B cell (primary cell): ENCODE data around the gene ZNF534. TPM values are rescaled to one million over a fixed set of nuclear protein-coding genes. Genes with fewer than 3 reads are reported as not detected.

Experiments used
- ATAC-seq: fragments of 200-7000 bp; cut with Tn5 transposase; one replicate; pipeline ENCODE4 v1.10.0; 2021; ENCODE audit warnings: low read depth, mild to moderate bottlenecking, moderate number of reproducible peaks, moderate library complexity
- CTCF ChIA-PET: fragments of 350-600 bp; sonication (Branson Sonifier 250); formaldehyde crosslinking; loops from one replicate; lab custom pipeline; 2021; ENCODE audit warnings: antibody characterized with exemption, inconsistent platforms; lab: Charles Lee
- POLR2A ChIA-PET: fragments of 350-600 bp; sonication (Branson Sonifier 250); formaldehyde crosslinking; loops from one replicate; lab custom pipeline; 2021; ENCODE audit warnings: antibody characterized with exemption; lab: Charles Lee
- DNase-seq: peaks from one replicate; pipeline ENCODE4 v3.0.0; 2013
- H2AFZ ChIP-seq: 2 replicates; pipeline ENCODE4 v1.6.1; 2012; ENCODE audit warnings: mild to moderate bottlenecking, low read depth, low read length; ENCODE audit not compliant: insufficient read depth, poor library complexity, severe bottlenecking
- H3K27ac ChIP-seq, 2 donors: 1 replicate in 1 of 2; 2 replicates in 1 of 2; pipeline ENCODE4 v1.5.1; 2012 to 2013; ENCODE audit warnings: low read length in 2 of 2, mild to moderate bottlenecking in 2 of 2, moderate library complexity in 1 of 2
- H3K27me3 ChIP-seq, 4 experiments: fragments of 200-600 bp in 1 of 4; sonication (generic) in 1 of 4; replicated peaks in 1 of 4; 1 replicate in 2 of 4; 2 replicates in 2 of 4; pipeline versions ENCODE4 v1.6.1 to v1.7.0; 2013 to 2016; ENCODE audit warnings: low read length in 3 of 4, mild to moderate bottlenecking in 2 of 4, mixed read lengths in 1 of 4, moderate library complexity in 1 of 4; ENCODE audit not compliant: insufficient read depth in 4 of 4, control insufficient read depth in 3 of 4; ENCODE audit errors: control extremely low read depth in 1 of 4
- H3K36me3 ChIP-seq, 2 experiments: replicated peaks in 1 of 2; 1 replicate in 1 of 2; 2 replicates in 1 of 2; pipeline versions ENCODE4 v1.6.1 to v1.7.1; 2013; ENCODE audit warnings: low read length in 1 of 2; ENCODE audit not compliant: insufficient read depth in 2 of 2, control insufficient read depth in 1 of 2; ENCODE audit errors: control extremely low read depth in 1 of 2, extremely low read depth in 1 of 2
- H3K4me1 ChIP-seq, 2 donors: fragments of 200-600 bp in 1 of 2; sonication (generic) in 1 of 2; 1 replicate in 1 of 2; 2 replicates in 1 of 2; pipeline versions ENCODE4 v1.5.1 to v1.6.1; 2013 to 2017; ENCODE audit warnings: low read length in 2 of 2; ENCODE audit not compliant: control insufficient read depth in 2 of 2, insufficient read depth in 2 of 2
- H3K4me2 ChIP-seq: replicated peaks from 2 replicates; pipeline ENCODE3; 2012; ENCODE audit warnings: mild to moderate bottlenecking, low read depth, low read length; ENCODE audit not compliant: poor library complexity, severe bottlenecking
- H3K4me3 ChIP-seq, 5 experiments: fragments of 200-600 bp in 1 of 5; sonication (generic) in 1 of 5; 1 replicate in 3 of 5; 2 replicates in 2 of 5; pipeline versions ENCODE4 v1.5.1 to v1.7.0; 2011 to 2016; ENCODE audit warnings: low read length in 4 of 5, mild to moderate bottlenecking in 4 of 5, low read depth in 2 of 5, control low read depth in 1 of 5, moderate library complexity in 1 of 5; ENCODE audit not compliant: insufficient read depth in 1 of 5; ENCODE audit errors: control extremely low read depth in 1 of 5, extremely low read depth in 1 of 5
- H3K79me2 ChIP-seq: fragments of 200-600 bp; sonication (generic); one replicate; pipeline ENCODE4 v1.6.0; 2016; ENCODE audit warnings: low read length; ENCODE audit not compliant: control insufficient read depth, insufficient read depth
- H3K9ac ChIP-seq: fragments of 200-600 bp; sonication (generic); 2 replicates; pipeline ENCODE4 v1.6.1; 2017; ENCODE audit warnings: mild to moderate bottlenecking, low read length, moderate library complexity
- H3K9me3 ChIP-seq, 3 donors: one replicate each; pipeline versions ENCODE4 v1.6.1 to v1.7.1; 2013; ENCODE audit warnings: low read length in 2 of 3; ENCODE audit not compliant: control insufficient read depth in 2 of 3, insufficient read depth in 1 of 3; ENCODE audit errors: control extremely low read depth in 1 of 3
- H4K20me1 ChIP-seq: 2 replicates; pipeline ENCODE4 v1.6.0; 2012; ENCODE audit warnings: mild to moderate bottlenecking, low read length; ENCODE audit not compliant: insufficient read depth, control insufficient read depth, poor library complexity, severe bottlenecking
- H3K27ac Mint-ChIP-seq: one replicate; pipeline ENCODE4 v1.8.0; 2021; ENCODE audit warnings: mixed read lengths
- H3K27me3 Mint-ChIP-seq: one replicate; pipeline ENCODE4 v1.8.0; 2021; ENCODE audit warnings: mixed read lengths
- H3K4me1 Mint-ChIP-seq: one replicate; pipeline ENCODE4 v1.8.0; 2021; ENCODE audit warnings: mixed read lengths
- H3K4me3 Mint-ChIP-seq: one replicate; pipeline ENCODE4 v1.8.0; 2021; ENCODE audit warnings: mixed read lengths
- H3K9me3 Mint-ChIP-seq: one replicate; pipeline ENCODE4 v1.8.0; 2022; ENCODE audit warnings: mixed read lengths; ENCODE audit not compliant: insufficient read depth
- EZH2 ChIP-seq: IDR thresholded peaks from 2 replicates; pipeline ENCODE4 v1.6.1; 2012; ENCODE audit warnings: borderline replicate concordance, low read depth, mild to moderate bottlenecking, moderate library complexity, low read length; ENCODE audit not compliant: insufficient read depth, poor library complexity, severe bottlenecking
- WGBS: methylation state at CpG from one replicate; pipeline ENCODE4 v1.1.5; 2013; ENCODE audit warnings: missing lambda C conversion rate; ENCODE audit not compliant: insufficient coverage; 5-methylcytosine and 5-hydroxymethylcytosine counted together
- intact Hi-C: fragments of 100-400 bp; cut with micrococcal nuclease; formaldehyde crosslinking; loops from one replicate; pipeline ENCODE4 v1.10.0; 2022
- polyA plus RNA-seq: library from polyadenylated mRNA; depleted of rRNA; stranded (reverse); fragments of >200 nt; gene quantifications from 2 replicates; pipeline ENCODE4 v1.2.3, GENCODE V29; 2012
- total RNA-seq, 2 donors: library from RNA; stranded (reverse); fragments of 120-200 nt in 1 of 2; gene quantifications; 1 replicate in 1 of 2; 2 replicates in 1 of 2; pipeline versions ENCODE4 v1.2.3 to v1.2.4, GENCODE V29; 2013 to 2022
- TF ChIP-seq, protein P1 (sequence below): fragments of 200-600 bp; IDR thresholded peaks from one replicate; pipeline ENCODE4 v1.8.0; 2022; ENCODE audit warnings: antibody characterized with exemption, mild to moderate bottlenecking

ZNF534 gene
- total and polyA plus RNA-seq, 2 donors (not counting 1 experiment from before 2014, with no cell fraction given) = 0.04 TPM; not detected in 1

DNA sequence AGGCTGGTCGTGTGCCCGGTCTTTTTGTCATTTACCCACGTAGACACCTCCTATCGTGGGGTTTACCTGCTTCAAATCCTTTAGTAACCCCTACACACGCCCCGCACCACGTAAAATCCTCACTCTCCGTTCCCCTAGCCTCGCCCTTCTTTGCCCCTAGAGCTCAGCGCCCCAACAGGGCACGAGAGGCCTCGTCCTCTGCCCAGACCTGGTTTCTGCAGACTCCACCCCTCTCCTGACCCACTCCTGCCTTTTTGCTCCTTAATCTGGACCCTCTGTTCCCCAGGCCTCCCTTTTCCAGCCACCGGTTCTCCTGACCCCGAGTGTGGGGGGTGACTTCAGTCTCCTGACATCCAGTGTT, 30.9 kb upstream of the ZNF534 start:
- CTCF ChIA-PET = interaction anchor here (0.6 to 1.2 kb wide), 2 partner anchors 29 to 996 kb away, joined by 3 to 4 read pairs; partner anchors contain the start of gene ZNF880
- Mint-ChIP-seq H3K27me3 (no peaks in the 10 kb centered on the region), H3K4me1 (peaks cover 20% of the 10 kb centered on the region), H3K27ac (peak overlapping the region; percentile 94), H3K4me3 (peak overlapping the region; percentile 90), H3K9me3 (peaks cover 14% of the 10 kb centered on the region)
- TF ChIP-seq, protein P1, sequence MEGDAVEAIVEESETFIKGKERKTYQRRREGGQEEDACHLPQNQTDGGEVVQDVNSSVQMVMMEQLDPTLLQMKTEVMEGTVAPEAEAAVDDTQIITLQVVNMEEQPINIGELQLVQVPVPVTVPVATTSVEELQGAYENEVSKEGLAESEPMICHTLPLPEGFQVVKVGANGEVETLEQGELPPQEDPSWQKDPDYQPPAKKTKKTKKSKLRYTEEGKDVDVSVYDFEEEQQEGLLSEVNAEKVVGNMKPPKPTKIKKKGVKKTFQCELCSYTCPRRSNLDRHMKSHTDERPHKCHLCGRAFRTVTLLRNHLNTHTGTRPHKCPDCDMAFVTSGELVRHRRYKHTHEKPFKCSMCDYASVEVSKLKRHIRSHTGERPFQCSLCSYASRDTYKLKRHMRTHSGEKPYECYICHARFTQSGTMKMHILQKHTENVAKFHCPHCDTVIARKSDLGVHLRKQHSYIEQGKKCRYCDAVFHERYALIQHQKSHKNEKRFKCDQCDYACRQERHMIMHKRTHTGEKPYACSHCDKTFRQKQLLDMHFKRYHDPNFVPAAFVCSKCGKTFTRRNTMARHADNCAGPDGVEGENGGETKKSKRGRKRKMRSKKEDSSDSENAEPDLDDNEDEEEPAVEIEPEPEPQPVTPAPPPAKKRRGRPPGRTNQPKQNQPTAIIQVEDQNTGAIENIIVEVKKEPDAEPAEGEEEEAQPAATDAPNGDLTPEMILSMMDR = no peak
- no peak for TF ChIP-seq EZH2
- H2AFZ ChIP-seq = peak overlapping the region; percentile 78
- H3K4me2 ChIP-seq = peak overlapping the region; percentile 65
- H3K9me3 ChIP-seq = peaks cover 10 to 61% (median 25%) of the 10 kb centered on the region in 3 donors
- WGBS = 15% methylated on average over 11 of the region's 14 CpGs
- H3K27me3 ChIP-seq = no peaks in the 10 kb centered on the region
- H3K36me3 ChIP-seq = peaks cover 10 to 19% of the 10 kb centered on the region in 2 experiments
- peak; percentile 22 for ATAC-seq
- no peak for DNase-seq
- POLR2A ChIA-PET = no interaction called here
- intact Hi-C loops = no loop called here
- H3K4me3 ChIP-seq = peak overlapping the region; percentile 61 to 89 (median 72)
- H4K20me1 ChIP-seq = no peaks in the 10 kb centered on the region
- peak overlapping the region; percentile 60 to 77 for H3K27ac ChIP-seq
- H3K79me2 ChIP-seq = peaks cover 4% of the 10 kb centered on the region
- H3K9ac ChIP-seq = peak overlapping the region; percentile 66
- H3K4me1 ChIP-seq = peaks cover 15 to 17% of the 10 kb centered on the region in 2 donors

DNA sequence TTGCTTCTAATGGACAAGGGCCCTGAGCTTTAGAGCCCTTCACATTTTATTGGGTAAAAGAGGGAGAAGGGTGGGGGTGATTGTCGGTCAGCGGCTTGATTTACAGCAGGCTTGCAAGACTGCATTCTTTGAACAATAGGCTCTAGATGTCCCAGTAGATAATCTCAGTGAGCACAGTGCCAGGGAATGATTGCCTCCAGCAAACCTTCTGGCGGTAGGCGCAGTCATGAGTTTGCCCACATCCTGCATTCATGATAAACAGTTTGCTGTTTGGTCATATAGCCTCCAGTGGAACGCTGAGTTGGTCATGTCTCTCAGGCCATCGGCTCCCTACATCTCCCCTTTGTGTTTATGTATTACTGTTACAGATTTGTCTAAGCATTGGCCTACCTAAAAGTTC, 18.7 kb upstream of the ZNF534 start:
- Histone ChIP-seq H3K79me2 (no peaks in the 10 kb centered on the region), H3K4me2 (no peak overlapping the region), H3K4me3 (no peak overlapping the region), H3K4me1 (no peaks in the 10 kb centered on the region), H3K9me3 (peaks cover 12 to 60% (median 47%) of the 10 kb centered on the region in 3 donors), H3K27me3 (no peaks in the 10 kb centered on the region), H2AFZ (no peak overlapping the region), H3K36me3 (peaks cover 7 to 66% of the 10 kb centered on the region in 2 experiments), H3K9ac (no peak overlapping the region), H4K20me1 (no peaks in the 10 kb centered on the region), H3K27ac (no peak overlapping the region)
- TF ChIP-seq, protein P1 = no peak
- TF ChIP-seq EZH2 = no peak
- Mint-ChIP-seq H3K4me3 (no peak overlapping the region), H3K27ac (no peak overlapping the region), H3K27me3 (no peaks in the 10 kb centered on the region), H3K4me1 (no peaks in the 10 kb centered on the region), H3K9me3 (peaks cover 31% of the 10 kb centered on the region)
- 96% methylated on average over 4 of the region's 6 CpGs for WGBS
- no peak for ATAC-seq
- CTCF ChIA-PET = no interaction called here
- intact Hi-C loops = no loop called here
- no peak for DNase-seq
- POLR2A ChIA-PET = no interaction called here
